BJ (cell line): ENCODE results near the gene PEX26. TPM values are rescaled to one million over a fixed set of nuclear protein-coding genes. Genes with fewer than 3 reads are reported as not detected.

Experiments
- CTCF ChIA-PET: fragments of 350-600 bp; formaldehyde crosslinking; extraction: SDS; loops from one replicate; lab custom pipeline; 2021; ENCODE audit warnings: antibody characterized with exemption, inconsistent platforms; lab: Yijun Ruan, JAX
- POLR2A ChIA-PET: fragments of 300-600 bp; sonication (Branson Sonifier 250); formaldehyde crosslinking; extraction: SDS; loops from one replicate; lab custom pipeline; 2021; ENCODE audit warnings: antibody characterized with exemption; lab: Charles Lee
- DNase-seq: peaks from one replicate; pipeline ENCODE4 v3.0.0-alpha.2; 2011; ENCODE audit warnings: low read depth
- H3K27me3 ChIP-seq: 2 replicates; pipeline ENCODE4 v1.6.0; 2011; ENCODE audit warnings: low read length; ENCODE audit not compliant: control insufficient read depth, insufficient read depth
- H3K36me3 ChIP-seq: 2 replicates; pipeline ENCODE4 v1.5.1; 2011; ENCODE audit warnings: low read length; ENCODE audit not compliant: control insufficient read depth, insufficient read depth
- H3K4me3 ChIP-seq: 2 replicates; pipeline ENCODE4 v1.5.1; 2011; ENCODE audit warnings: low read depth, mild to moderate bottlenecking, control low read depth, low read length
- polyA plus RNA-seq: library from polyadenylated mRNA; depleted of rRNA; stranded (reverse); fragments of >200 nt; gene quantifications from 2 replicates; pipeline ENCODE4 v1.2.3, GENCODE V29; 2011
- TF ChIP-seq, protein P1 (sequence below): IDR thresholded peaks from 2 replicates; pipeline ENCODE4 v1.5.1; 2011; ENCODE audit warnings: low read depth, mild to moderate bottlenecking, control low read depth, inconsistent platforms, low read length, moderate library complexity; ENCODE audit not compliant: insufficient read depth

PEX26 gene
- polyA plus RNA-seq, 1 experiment, result 30.6 TPM

DNA sequence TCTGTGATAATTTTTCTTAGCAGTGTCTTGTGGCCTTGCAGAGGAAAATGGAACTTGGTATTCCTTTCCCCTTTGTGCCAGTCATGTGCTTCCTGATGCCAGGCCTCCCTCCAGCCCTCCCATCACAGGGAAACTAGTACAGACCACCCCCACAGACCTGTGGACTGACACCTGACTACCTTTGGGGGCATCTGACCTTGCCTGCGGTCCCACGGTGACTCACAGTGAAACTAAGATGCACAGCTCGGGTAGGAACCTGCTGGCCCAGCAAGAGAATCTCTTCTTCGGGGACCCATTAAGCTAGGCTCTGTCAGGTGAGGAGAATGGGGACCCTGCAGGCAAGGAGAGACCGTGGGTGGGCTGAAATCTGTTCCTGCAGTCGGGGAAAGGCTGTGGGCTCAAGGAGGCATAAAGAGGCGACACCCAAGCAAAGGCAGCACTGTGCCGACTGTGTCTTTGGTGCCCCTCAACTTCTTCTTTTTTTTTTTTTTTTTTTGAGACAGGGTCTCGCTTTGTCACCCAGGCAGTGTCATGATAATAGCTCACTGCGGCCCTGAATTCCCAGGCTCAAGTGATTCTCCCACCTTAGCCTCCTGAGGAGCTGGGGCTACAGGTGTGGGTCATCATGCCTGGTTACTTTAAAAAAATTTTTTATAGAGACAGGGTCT is 20.8 kb upstream of the PEX26 start:
- ChIA-PET POLR2A (no interaction called here), CTCF (interaction anchor here (0.7 to 3.2 kb wide), 4 partner anchors 12 to 227 kb away, joined by 3 to 15 read pairs (median 4); partner anchors contain the start of genes MICAL3 and PEX26)
- no peak overlapping the region for H3K4me3 ChIP-seq
- TF ChIP-seq, protein P1, sequence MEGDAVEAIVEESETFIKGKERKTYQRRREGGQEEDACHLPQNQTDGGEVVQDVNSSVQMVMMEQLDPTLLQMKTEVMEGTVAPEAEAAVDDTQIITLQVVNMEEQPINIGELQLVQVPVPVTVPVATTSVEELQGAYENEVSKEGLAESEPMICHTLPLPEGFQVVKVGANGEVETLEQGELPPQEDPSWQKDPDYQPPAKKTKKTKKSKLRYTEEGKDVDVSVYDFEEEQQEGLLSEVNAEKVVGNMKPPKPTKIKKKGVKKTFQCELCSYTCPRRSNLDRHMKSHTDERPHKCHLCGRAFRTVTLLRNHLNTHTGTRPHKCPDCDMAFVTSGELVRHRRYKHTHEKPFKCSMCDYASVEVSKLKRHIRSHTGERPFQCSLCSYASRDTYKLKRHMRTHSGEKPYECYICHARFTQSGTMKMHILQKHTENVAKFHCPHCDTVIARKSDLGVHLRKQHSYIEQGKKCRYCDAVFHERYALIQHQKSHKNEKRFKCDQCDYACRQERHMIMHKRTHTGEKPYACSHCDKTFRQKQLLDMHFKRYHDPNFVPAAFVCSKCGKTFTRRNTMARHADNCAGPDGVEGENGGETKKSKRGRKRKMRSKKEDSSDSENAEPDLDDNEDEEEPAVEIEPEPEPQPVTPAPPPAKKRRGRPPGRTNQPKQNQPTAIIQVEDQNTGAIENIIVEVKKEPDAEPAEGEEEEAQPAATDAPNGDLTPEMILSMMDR, result no peak
- no peak for DNase-seq
- no peaks in the 10 kb centered on the region for H3K36me3 ChIP-seq
- no peaks in the 10 kb centered on the region for H3K27me3 ChIP-seq

DNA sequence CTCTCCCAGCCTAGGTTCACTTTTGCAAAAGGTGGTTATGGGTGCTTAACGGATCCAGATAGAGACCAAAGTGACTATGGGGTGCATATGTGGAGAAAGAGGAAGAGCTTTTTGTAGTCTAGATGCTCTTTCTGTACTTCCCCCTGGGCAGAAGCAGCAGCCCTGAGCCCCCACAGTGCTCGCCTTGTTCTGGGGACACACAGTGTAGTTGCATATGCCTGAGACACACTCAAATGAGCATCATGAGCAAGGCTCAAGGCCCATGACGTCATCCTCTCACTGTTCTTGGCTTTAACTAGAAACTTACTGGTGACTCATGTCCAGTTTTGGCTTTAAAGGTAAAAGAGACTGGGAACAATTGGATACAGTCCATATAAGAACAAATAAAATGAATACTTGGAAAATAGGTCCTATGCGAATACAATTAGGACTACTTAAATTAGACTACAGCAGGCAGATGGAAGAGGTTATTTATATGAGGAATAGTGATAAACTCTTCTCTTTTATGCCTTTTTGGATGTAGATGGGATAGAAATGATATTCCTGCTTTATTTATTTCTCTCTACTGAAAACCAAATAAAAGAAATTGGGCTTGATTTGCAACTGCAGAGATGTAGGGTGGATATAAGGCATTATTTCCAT is 20.1 kb upstream of the PEX26 start:
- H3K4me3 ChIP-seq, result no peak overlapping the region
- CTCF ChIA-PET, result interaction anchor here (3.2 kb wide), 1 partner anchor 19 kb away, joined by 15 read pairs; the partner anchor contains the start of gene PEX26
- POLR2A ChIA-PET, result no interaction called here
- DNase-seq, result peak; percentile 90
- TF ChIP-seq, protein P1, result no peak
- no peaks in the 10 kb centered on the region for H3K36me3 ChIP-seq
- no peaks in the 10 kb centered on the region for H3K27me3 ChIP-seq

DNA sequence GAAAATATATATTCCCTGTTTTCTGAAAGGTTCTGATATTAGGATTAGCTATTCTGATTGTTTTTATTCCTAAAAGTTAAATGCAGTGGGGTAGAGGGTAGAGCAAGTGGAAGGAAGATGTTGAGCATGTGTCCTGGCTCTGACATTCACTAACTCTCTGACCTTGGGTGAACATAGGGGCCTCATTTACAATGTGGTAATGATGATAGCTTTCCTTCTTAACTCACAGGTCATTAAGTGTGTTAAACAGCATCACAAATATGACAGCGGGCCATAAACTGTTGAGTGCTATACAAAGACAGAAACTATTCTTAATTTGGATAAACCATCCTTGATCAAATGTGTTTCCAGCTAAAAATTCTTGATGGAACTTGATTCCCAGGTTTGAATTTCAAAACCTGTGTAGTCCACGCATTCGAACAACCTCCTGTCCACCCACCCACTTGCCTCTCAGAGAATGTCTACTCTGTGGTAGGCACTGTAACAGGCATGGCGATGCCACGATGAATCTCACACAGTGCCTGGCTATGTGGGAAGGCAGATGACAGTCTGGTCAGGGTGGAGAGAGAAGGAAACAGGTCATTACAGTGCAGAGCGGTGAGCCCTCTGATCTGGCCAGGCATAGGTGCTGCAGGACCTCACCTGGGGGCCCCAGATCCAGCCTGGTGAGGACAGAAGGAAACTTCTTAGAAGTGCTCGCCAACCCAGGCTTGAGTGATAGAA is 19.3 kb upstream of the PEX26 start:
- ChIA-PET CTCF (interaction anchor here (1.2 to 3.2 kb wide), 2 partner anchors 18 to 228 kb away, joined by 3 to 15 read pairs; partner anchors contain the start of gene PEX26), POLR2A (no interaction called here)
- H3K4me3 ChIP-seq, result no peak overlapping the region
- no peaks in the 10 kb centered on the region for H3K36me3 ChIP-seq
- no peak for DNase-seq
- no peaks in the 10 kb centered on the region for H3K27me3 ChIP-seq
- TF ChIP-seq, protein P1, result no peak

DNA sequence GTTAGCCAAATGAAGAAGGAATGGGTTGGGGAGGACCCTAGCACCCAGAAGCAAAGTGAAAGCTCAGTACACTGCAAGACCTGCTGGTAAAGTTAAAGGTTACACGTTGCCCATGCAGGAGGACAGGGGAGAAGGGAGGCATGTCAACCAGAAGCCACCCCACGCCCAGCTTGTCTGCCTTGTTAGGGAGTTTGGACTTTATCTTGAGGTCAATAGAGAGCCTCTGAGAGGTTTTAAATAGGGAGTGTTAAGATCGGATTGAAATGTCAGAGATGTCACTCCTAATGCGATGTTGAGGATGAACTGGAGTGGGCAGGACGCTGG is 18.7 kb upstream of the PEX26 start:
- H3K27me3 ChIP-seq, result no peaks in the 10 kb centered on the region
- DNase-seq, result no peak
- TF ChIP-seq, protein P1, result no peak
- CTCF ChIA-PET, result interaction anchor here (0.7 to 1.2 kb wide), 2 partner anchors 17 to 229 kb away, joined by 3 read pairs; no protein-coding TSS in a partner anchor
- H3K36me3 ChIP-seq, result no peaks in the 10 kb centered on the region
- POLR2A ChIA-PET, result no interaction called here
- no peak overlapping the region for H3K4me3 ChIP-seq

DNA sequence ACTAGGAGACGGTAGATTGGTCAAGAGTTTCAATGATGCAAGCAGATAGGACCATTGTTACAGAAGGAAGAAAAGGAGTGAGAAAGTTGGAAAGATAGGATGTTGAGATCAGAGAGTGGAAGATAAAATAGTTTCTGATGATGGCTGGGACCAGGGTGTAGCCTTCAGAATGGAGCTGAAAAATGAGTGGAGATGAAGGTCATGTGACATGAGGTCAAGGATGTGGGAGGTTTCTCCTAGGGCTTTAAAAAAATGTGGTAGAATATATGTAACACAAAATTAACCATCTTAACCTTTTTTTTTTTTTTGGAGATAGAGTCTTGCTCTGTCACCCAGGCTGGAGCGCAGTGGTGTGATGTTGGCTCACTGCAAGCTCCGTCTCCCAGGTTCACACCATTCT is 18.3 kb upstream of the PEX26 start:
- TF ChIP-seq, protein P1, result no peak

More for the DNA sequence above, 18.3 kb upstream of the PEX26 start:
- ChIA-PET POLR2A (no interaction called here), CTCF (interaction anchor here (0.7 to 1.2 kb wide), 2 partner anchors 17 to 229 kb away, joined by 3 read pairs; no protein-coding TSS in a partner anchor)
- Histone ChIP-seq H3K4me3 (no peak overlapping the region), H3K27me3 (no peaks in the 10 kb centered on the region), H3K36me3 (no peaks in the 10 kb centered on the region)
- DNase-seq, result no peak
